ENCODE results near the gene MATCAP1.

MATCAP1 gene

GRCh38 chr16:67165121-67166078 lies 18.4 kb downstream of the MATCAP1 start:
- peaks cover 0 to 11% of the 10 kb centered on the region in 2 donors for H3K9me3 ChIP-seq (replicated peaks in 1 of 2; ENCODE audit: control insufficient read depth in 2 of 2, insufficient read depth in 1 of 2, low read depth in 1 of 2, low read length in 2 of 2)
- H2BK120ac ChIP-seq (ENCODE audit: low read depth, low read length), result no peak overlapping the region
- peaks cover 19 to 20% of the 10 kb centered on the region in 2 donors for H3K4me1 ChIP-seq (ENCODE audit: control insufficient read depth in 2 of 2, insufficient read depth in 1 of 2, low read depth in 1 of 2, low read length in 2 of 2)
- no peak overlapping the region for H3K4ac ChIP-seq (ENCODE audit: low read length)
- H3K18ac ChIP-seq (ENCODE audit: low read length), result peak overlapping the region; percentile 38
- H3K9ac ChIP-seq (ENCODE audit: low read depth, low read length, poor library complexity), result peak overlapping the region; percentile 4
- no peak overlapping the region for H2BK12ac ChIP-seq (ENCODE audit: low read length)
- no peaks in the 10 kb centered on the region for H3K36me3 ChIP-seq (replicated peaks in 1 of 2; ENCODE audit: control insufficient read depth in 2 of 2, insufficient read depth in 2 of 2, low read length in 2 of 2)
- H4K91ac ChIP-seq (ENCODE audit: low read depth, low read length, poor library complexity), result no peak overlapping the region
- peaks cover 75 to 98% (median 90%) of the 10 kb centered on the region in 3 experiments for H3K27me3 ChIP-seq (ENCODE audit: control insufficient read depth in 3 of 3, insufficient read depth in 3 of 3, low read depth in 1 of 3, low read length in 3 of 3)
- H3K23ac ChIP-seq (ENCODE audit: low read depth, low read length, poor library complexity), result peak overlapping the region; percentile 93
- peak overlapping the region; percentile 72 for H2AFZ ChIP-seq (ENCODE audit: low read length)
- peak overlapping the region; percentile 31 for H3K14ac ChIP-seq (ENCODE audit: low read length)
- H3K4me3 ChIP-seq (ENCODE audit: low read length in 2 of 2), result no peak overlapping the region
- H3K79me1 ChIP-seq (ENCODE audit: low read depth, low read length), result peaks cover 4% of the 10 kb centered on the region
- WGBS, 2 donors (ENCODE audit: extremely low coverage in 2 of 2, insufficient read length in 2 of 2, insufficient replicate concordance in 1 of 2), result no CpG with 5 or more reads among the region's 85 CpGs
- H3K27ac ChIP-seq (replicated peaks; ENCODE audit: low read length), result no peak overlapping the region
- H4K8ac ChIP-seq (ENCODE audit: low read depth, low read length), result no peak overlapping the region
- H3K4me2 ChIP-seq (ENCODE audit: insufficient read depth, low read length, poor library complexity, severe bottlenecking), result peak overlapping the region; percentile 40
- H2BK5ac ChIP-seq (ENCODE audit: low read length), result peak overlapping the region; percentile 11
- DNase-seq (ENCODE audit: low spot score), result no peak
- H2AK5ac ChIP-seq (ENCODE audit: low read depth, low read length), result peak overlapping the region; percentile 56
- no peak overlapping the region for H2BK15ac ChIP-seq (ENCODE audit: low read length)

GRCh38 chr16:67164599-67165061 lies 19.1 kb downstream of the MATCAP1 start, which contains the start of gene HSF4:
Gene HSF4, plus strand, starts transcription at chr16:67164745. Its CDS starts 67 bp downstream, at chr16:67164812.
- Histone ChIP-seq H3K14ac (ENCODE audit: low read length) (peak within 1 kb of the TSS; percentile 75), H3K23ac (ENCODE audit: low read depth, low read length, poor library complexity) (peak within 1 kb of the TSS; percentile 95), H3K36me3 (replicated peaks in 1 of 2; ENCODE audit: control insufficient read depth in 2 of 2, insufficient read depth in 2 of 2, low read length in 2 of 2) (no peaks in the 10 kb centered on the region), H2BK5ac (ENCODE audit: low read length) (peak within 1 kb of the TSS; percentile 53), H3K9ac (ENCODE audit: low read depth, low read length, poor library complexity) (peak within 1 kb of the TSS; percentile 86), H3K79me1 (ENCODE audit: low read depth, low read length) (peaks cover 4% of the 10 kb centered on the region), H2BK12ac (ENCODE audit: low read length) (peak within 1 kb of the TSS; percentile 73), H3K27me3 (ENCODE audit: control insufficient read depth in 3 of 3, insufficient read depth in 3 of 3, low read depth in 1 of 3, low read length in 3 of 3) (peaks cover 76 to 100% (median 98%) of the 10 kb centered on the region in 3 experiments), H4K91ac (ENCODE audit: low read depth, low read length, poor library complexity) (no peak within 1 kb of the TSS), H3K4ac (ENCODE audit: low read length) (peak within 1 kb of the TSS; percentile 53), H3K18ac (ENCODE audit: low read length) (peak within 1 kb of the TSS; percentile 92), H4K8ac (ENCODE audit: low read depth, low read length) (peak within 1 kb of the TSS; percentile 43), H3K4me3 (ENCODE audit: low read length in 2 of 2) (peak within 1 kb of the TSS; percentile 47 to 78), H2AFZ (ENCODE audit: low read length) (peak within 1 kb of the TSS; percentile 98), H3K4me2 (ENCODE audit: insufficient read depth, low read length, poor library complexity, severe bottlenecking) (peak within 1 kb of the TSS; percentile 94), H2AK5ac (ENCODE audit: low read depth, low read length) (peak within 1 kb of the TSS; percentile 75), H3K27ac (replicated peaks; ENCODE audit: low read length) (no peak within 1 kb of the TSS), H2BK120ac (ENCODE audit: low read depth, low read length) (no peak within 1 kb of the TSS), H2BK15ac (ENCODE audit: low read length) (peak within 1 kb of the TSS; percentile 49), H3K4me1 (ENCODE audit: control insufficient read depth in 2 of 2, insufficient read depth in 1 of 2, low read depth in 1 of 2, low read length in 2 of 2) (peaks cover 15 to 19% of the 10 kb centered on the region in 2 donors), H3K9me3 (replicated peaks in 1 of 2; ENCODE audit: control insufficient read depth in 2 of 2, insufficient read depth in 1 of 2, low read depth in 1 of 2, low read length in 2 of 2) (peaks cover 0 to 11% of the 10 kb centered on the region in 2 donors)
- DNase-seq (ENCODE audit: low spot score), result no peak
- WGBS, 2 donors (ENCODE audit: extremely low coverage in 2 of 2, insufficient read length in 2 of 2, insufficient replicate concordance in 1 of 2), result no CpG with 5 or more reads among the region's 41 CpGs

GRCh38 chr16:67163999-67164558 lies 19.7 kb downstream of the MATCAP1 start:
- DNase-seq (ENCODE audit: low spot score), result no peak
- Histone ChIP-seq H3K9ac (ENCODE audit: low read depth, low read length, poor library complexity) (no peak overlapping the region), H2BK5ac (ENCODE audit: low read length) (no peak overlapping the region), H3K27me3 (ENCODE audit: control insufficient read depth in 3 of 3, insufficient read depth in 3 of 3, low read depth in 1 of 3, low read length in 3 of 3) (peaks cover 79 to 100% (median 99%) of the 10 kb centered on the region in 3 experiments), H2BK15ac (ENCODE audit: low read length) (no peak overlapping the region), H3K18ac (ENCODE audit: low read length) (peak overlapping the region; percentile 92), H2AFZ (ENCODE audit: low read length) (peak overlapping the region; percentile 98), H4K91ac (ENCODE audit: low read depth, low read length, poor library complexity) (no peak overlapping the region), H3K4me2 (ENCODE audit: insufficient read depth, low read length, poor library complexity, severe bottlenecking) (peak overlapping the region; percentile 94), H2BK120ac (ENCODE audit: low read depth, low read length) (no peak overlapping the region), H3K4me1 (ENCODE audit: control insufficient read depth in 2 of 2, insufficient read depth in 1 of 2, low read depth in 1 of 2, low read length in 2 of 2) (peaks cover 14 to 15% of the 10 kb centered on the region in 2 donors), H3K79me1 (ENCODE audit: low read depth, low read length) (peaks cover 4% of the 10 kb centered on the region), H3K36me3 (replicated peaks in 1 of 2; ENCODE audit: control insufficient read depth in 2 of 2, insufficient read depth in 2 of 2, low read length in 2 of 2) (no peaks in the 10 kb centered on the region), H2BK12ac (ENCODE audit: low read length) (peak overlapping the region; percentile 73), H3K27ac (replicated peaks; ENCODE audit: low read length) (no peak overlapping the region), H3K14ac (ENCODE audit: low read length) (peak overlapping the region; percentile 38), H3K23ac (ENCODE audit: low read depth, low read length, poor library complexity) (peak overlapping the region; percentile 95), H3K4ac (ENCODE audit: low read length) (no peak overlapping the region), H2AK5ac (ENCODE audit: low read depth, low read length) (peak overlapping the region; percentile 75), H3K9me3 (replicated peaks in 1 of 2; ENCODE audit: control insufficient read depth in 2 of 2, insufficient read depth in 1 of 2, low read depth in 1 of 2, low read length in 2 of 2) (peaks cover 0 to 11% of the 10 kb centered on the region in 2 donors), H3K4me3 (ENCODE audit: low read length in 2 of 2) (peak overlapping the region; percentile 47 to 78), H4K8ac (ENCODE audit: low read depth, low read length) (no peak overlapping the region)
- no CpG with 5 or more reads among the region's 34 CpGs for WGBS, 2 donors (ENCODE audit: extremely low coverage in 2 of 2, insufficient read length in 2 of 2, insufficient replicate concordance in 1 of 2)
